NCI-H146 (cell line): ENCODE results near the gene SMAD4.
"Not testable (repeated sequence)": the region's sequence is repeated elsewhere in the genome, so short reads cannot be mapped to it uniquely, and the experiment has no call there.

Experiments
- DNase-seq: peaks from one replicate; lab custom pipeline; 2025; lab: John Stamatoyannopoulos, UW

SMAD4 gene

GRCh38 chr18:51111633-51112355 lies 81.8 kb downstream of the SMAD4 start:
- not testable (repeated sequence) for DNase-seq

DNA sequence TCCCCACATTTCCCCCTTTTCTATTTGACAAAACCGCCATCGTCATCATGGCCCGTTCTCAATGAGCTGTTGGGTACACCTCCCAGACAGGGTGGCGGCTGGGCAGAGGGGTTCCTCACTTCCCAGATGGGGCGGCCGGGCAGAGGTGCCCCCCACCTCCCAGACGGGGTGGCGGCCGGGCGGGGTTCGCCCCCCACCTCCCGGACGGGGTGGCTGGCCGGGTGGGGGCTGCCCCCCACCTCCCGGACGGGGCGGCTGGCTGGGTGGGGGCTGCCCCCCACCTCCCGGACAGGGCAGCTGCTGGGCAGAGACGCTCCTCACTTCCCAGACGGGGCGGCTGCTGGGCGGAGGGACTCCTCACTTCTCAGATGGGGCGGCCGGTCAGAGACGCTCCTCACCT lies 87.0 kb downstream of the SMAD4 start:
- not testable (repeated sequence) for DNase-seq

DNA sequence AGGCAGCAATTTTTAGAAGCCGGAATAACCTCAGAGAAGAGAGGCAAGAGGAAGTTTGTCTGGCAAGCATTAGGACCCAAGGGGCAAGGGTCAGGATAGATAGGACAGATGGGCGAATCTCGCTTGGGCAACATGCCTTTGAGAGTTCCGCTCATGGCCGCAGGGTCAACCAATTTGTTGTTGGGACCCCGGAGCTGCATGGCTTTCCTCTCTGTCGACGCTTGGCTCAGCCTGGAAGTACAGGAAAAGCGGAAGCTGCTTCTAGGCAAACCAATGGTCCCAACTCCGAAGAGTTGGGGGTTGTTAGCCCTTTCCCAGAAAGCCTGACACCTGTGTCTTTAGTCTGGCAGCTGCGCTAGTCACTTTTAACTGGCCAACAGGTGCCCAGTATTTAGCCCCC lies 89.5 kb downstream of the SMAD4 start:
- DNase-seq: not testable (repeated sequence)

- DNase-seq: not testable (repeated sequence)
Measured at GRCh38 chr18:51119976-51120375, 90.0 kb downstream of the SMAD4 start.

GRCh38 chr18:51120809-51121596 lies 91.0 kb downstream of the SMAD4 start:
- DNase-seq: no peak

DNA sequence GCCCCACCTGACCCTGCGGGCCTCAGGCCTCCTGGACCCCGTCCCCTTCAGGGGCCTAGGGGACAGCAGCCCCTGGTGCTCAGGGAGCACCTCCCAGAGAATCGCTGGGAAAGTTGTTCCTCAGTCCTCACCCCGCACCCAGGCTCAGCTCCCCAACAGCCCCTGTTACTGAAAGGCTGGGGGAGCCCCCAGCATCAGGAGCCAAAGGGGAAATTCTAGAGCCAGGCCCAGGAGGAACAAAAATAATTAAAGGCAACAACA lies 91.5 kb downstream of the SMAD4 start:
- DNase-seq: no peak

DNA sequence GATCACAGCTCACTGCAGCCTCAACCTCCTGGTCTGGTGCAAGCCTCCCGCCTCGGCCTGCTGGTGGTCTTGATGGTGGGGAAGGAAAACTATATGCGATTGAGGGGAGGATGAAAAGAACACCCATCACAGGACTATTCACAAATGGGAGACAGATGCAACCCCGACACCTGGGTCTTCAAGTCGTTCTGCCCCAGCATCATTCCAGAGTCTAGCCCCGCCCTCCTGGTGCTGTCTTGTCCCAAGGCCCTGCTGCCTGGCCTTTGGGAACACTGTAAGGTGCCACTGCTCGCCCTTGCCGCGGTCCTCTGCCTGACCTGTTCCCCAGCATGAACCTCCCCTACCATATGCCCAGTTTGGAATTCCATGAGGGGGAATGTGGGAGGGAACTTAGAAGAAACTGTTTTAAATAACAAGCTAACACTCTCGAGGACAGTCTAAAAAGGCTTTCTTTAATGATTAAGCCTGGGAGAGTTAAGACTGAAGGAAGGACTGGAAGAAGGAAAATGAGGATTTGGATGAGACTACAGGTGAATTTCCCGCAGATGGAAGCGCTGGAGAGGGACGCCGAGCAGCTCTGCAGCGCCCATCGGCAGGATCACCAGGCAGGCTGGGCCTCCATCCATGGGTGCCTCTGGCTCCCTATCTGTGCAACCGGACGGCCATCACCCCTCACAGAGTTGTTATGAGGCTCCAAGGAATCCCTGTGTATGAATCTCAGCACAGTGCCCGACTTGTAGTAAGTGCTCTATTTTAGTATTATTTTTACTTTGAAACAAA lies 92.4 kb downstream of the SMAD4 start:
- DNase-seq: no peak

- no peak for DNase-seq
Measured at GRCh38 chr18:51123046-51123395, 93.0 kb downstream of the SMAD4 start.

DNA sequence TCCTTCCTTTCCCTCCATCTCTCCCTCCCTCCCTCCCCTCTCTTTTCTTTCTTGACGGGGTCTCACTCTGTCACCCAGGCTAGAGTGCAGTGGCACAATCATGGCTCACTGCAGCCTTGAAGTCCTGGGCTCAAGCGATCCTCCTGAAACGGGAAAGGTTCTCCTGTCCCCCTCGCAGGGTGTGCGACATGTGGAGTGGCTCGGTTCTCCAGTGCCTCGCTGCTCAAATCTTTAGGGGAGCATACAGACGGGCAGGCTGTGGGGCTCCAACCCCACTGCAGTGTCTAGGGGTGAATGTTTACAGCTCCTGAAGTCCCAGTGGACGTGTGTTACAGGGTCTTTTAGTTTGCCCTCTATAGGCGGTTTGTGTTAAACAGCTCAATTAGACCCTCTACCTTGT lies 93.5 kb downstream of the SMAD4 start:
- no peak for DNase-seq

DNA sequence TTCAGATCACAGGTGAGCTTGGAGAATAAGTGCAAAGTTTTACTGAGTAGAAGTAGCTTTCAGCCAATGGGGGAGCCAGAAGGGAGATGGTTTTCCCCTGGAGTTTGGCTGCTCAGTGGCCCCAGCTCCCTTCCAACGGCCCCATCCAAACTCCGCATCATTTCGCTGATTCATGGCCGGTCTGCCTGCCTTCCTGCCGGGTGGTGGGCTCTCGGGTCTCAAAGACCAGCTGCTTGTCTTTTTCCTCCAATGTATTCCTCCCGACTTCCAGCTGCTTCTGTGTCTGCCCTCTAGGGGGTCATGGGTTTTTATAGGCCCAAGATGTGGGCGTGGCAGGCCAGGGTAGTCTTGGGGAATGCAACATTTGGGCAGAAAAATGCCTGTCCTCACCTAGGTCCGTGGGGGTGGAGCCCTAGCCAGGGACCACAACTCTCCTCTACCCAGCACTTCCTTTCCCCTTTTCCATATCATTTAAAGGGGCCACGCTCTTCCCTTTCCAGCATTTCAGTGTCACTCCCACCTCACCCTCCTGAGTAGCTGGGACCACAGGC lies 94.0 kb downstream of the SMAD4 start:
- no peak for DNase-seq

DNA sequence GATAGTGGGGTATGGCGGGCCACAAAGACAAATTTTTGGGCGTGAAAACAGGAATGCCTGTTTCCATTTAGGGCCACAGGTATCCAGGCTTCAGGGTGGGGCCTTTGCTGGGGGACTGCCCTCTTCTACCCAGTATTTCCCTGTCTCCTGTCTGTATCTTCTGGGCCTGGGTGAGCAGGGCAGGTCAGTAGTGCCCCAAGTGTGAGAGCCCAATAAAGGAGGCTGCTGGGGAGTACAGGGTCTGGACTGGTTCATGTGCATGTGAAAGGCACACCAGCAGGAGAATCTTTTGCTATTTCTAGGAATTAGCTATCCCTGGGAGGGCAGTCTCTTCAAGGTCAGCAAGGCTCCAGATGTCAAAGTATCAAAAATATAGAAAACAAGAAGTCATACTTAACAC lies 96.0 kb downstream of the SMAD4 start:
- no peak for DNase-seq

GRCh38 chr18:51127664-51128063 lies 97.7 kb downstream of the SMAD4 start:
- no peak for DNase-seq

DNA sequence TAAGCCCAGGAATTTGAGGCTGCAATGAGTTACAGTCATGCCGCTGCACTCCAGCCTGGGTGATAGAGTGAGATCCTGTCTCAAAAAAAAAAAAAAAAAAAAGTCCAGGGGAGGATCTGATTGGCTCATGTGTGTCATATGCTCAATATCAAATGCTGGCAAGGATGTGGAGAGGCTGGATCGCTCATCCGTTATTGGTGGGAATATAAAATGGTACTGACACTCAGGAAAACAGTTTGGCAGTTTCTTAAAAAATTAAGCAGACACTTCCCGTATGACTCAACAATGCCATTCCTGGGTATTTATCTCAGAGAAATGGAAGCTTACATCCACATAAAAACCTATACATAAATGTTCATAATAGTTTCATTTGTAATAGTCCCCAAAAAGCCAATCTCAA lies 98.5 kb downstream of the SMAD4 start:
- DNase-seq: peak; percentile 11

DNA sequence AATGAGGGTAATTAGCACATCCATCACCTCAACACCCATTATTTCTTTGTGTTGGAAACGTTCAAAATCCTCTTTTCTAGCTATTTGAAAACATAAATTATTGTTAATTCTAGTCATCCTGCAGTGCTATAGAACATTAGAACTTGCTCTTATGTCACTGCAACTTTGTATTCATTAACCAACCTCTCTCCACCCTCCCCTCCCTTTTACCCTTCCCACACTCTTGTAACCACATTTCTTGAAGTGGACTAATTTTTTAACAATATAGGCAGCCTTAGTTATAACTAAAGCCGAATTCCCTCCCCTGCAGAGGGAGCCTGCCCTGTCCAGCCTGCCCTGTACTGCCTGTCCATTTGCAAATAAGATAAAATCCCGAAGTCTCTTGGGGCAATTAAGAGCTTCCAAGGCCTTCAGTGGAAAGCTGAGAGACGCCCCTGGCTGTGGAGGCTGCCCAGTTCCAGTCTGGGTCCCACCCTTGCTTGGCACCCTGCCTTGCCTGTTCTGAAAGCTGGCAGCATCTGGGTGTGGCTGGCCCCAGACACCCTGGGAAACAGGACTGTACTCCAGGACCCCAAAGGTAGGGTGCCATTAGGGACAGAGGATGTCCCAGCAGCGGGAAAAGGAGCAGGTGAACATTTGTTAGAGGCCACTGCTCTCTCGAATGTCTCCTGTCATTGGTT lies 102.4 kb downstream of the SMAD4 start:
- no peak for DNase-seq

- DNase-seq: no peak
Measured at GRCh38 chr18:51133580-51134160, 103.7 kb downstream of the SMAD4 start.
